ENCODE results near the gene LIPJ. TPM values are rescaled to one million over a fixed set of nuclear protein-coding genes. Genes with fewer than 3 reads are reported as not detected.

Gene LIPJ
- total RNA-seq, 4 donors from 2014 or later = 0.09 to 0.15 TPM; not detected in 2

GRCh38 chr10:88620441-88620840 is 33.9 kb downstream of the LIPJ start:
- in situ Hi-C loops (cut with MboI; ENCODE audit: low sequenced_read_pairs in 4 of 4) = no loop called here
- Histone ChIP-seq H3K27ac (no peak overlapping the region), H3K27me3 (no peaks in the 10 kb centered on the region), H3K4me1 (no peaks in the 10 kb centered on the region), H3K4me3 (no peak overlapping the region), H3K36me3 (no peaks in the 10 kb centered on the region), H3K9me3 (no peaks in the 10 kb centered on the region)
- DNase-seq (no peak), ATAC-seq (no peak)
- TF ChIP-seq POLR2A (IDR thresholded peaks at IDR 0.05) = no peak
- no peak for TF ChIP-seq CTCF (IDR thresholded peaks at IDR 0.05 in 4 of 5, conservative IDR thresholded peaks at IDR 0.05 in 1 of 5)
- intact Hi-C loops (cut with DNase I; ENCODE audit: low total_unique reads) = no loop called here

- intact Hi-C loops (cut with DNase I; ENCODE audit: low total_unique reads) = no loop called here
- no peaks in the 10 kb centered on the region for H3K4me1 ChIP-seq
- no peak for DNase-seq
- H3K27me3 ChIP-seq = no peaks in the 10 kb centered on the region
- H3K36me3 ChIP-seq = no peaks in the 10 kb centered on the region
- H3K9me3 ChIP-seq = no peaks in the 10 kb centered on the region
- ATAC-seq = no peak
- no peak for TF ChIP-seq CTCF (IDR thresholded peaks at IDR 0.05 in 4 of 5, conservative IDR thresholded peaks at IDR 0.05 in 1 of 5)
- TF ChIP-seq POLR2A (IDR thresholded peaks at IDR 0.05) = no peak
- H3K27ac ChIP-seq = no peak overlapping the region
- in situ Hi-C loops (cut with MboI; ENCODE audit: low sequenced_read_pairs in 4 of 4) = no loop called here
- no peak overlapping the region for H3K4me3 ChIP-seq
Observed at GRCh38 chr10:88623835-88624234, 37.3 kb downstream of the LIPJ start.

- in situ Hi-C loops (cut with MboI; ENCODE audit: low sequenced_read_pairs in 4 of 4) (no loop called here), intact Hi-C loops (cut with DNase I; ENCODE audit: low total_unique reads) (no loop called here)
- Histone ChIP-seq H3K27me3 (no peaks in the 10 kb centered on the region), H3K9me3 (no peaks in the 10 kb centered on the region), H3K4me1 (no peaks in the 10 kb centered on the region), H3K36me3 (no peaks in the 10 kb centered on the region), H3K4me3 (no peak overlapping the region), H3K27ac (no peak overlapping the region)
- TF ChIP-seq POLR2A (IDR thresholded peaks at IDR 0.05) (no peak), CTCF (IDR thresholded peaks at IDR 0.05 in 4 of 5, conservative IDR thresholded peaks at IDR 0.05 in 1 of 5) (no peak)
- DNase-seq (no peak), ATAC-seq (no peak)
Observed at GRCh38 chr10:88624840-88625239, 38.3 kb downstream of the LIPJ start.

- in situ Hi-C loops (cut with MboI; ENCODE audit: low sequenced_read_pairs in 4 of 4) (no loop called here), intact Hi-C loops (cut with DNase I; ENCODE audit: low total_unique reads) (no loop called here)
- TF ChIP-seq POLR2A (IDR thresholded peaks at IDR 0.05) (no peak), CTCF (IDR thresholded peaks at IDR 0.05 in 4 of 5, conservative IDR thresholded peaks at IDR 0.05 in 1 of 5) (no peak)
- Histone ChIP-seq H3K36me3 (no peaks in the 10 kb centered on the region), H3K4me3 (no peak overlapping the region), H3K27ac (no peak overlapping the region), H3K4me1 (no peaks in the 10 kb centered on the region), H3K9me3 (peaks cover 0 to 4% (median 0%) of the 10 kb centered on the region in 3 donors), H3K27me3 (no peaks in the 10 kb centered on the region)
- DNase-seq (no peak), ATAC-seq (no peak)
Observed at GRCh38 chr10:88640186-88640585, 53.6 kb downstream of the LIPJ start.

- ATAC-seq (no peak), DNase-seq (no peak)
- no peaks in the 10 kb centered on the region for H3K27me3 ChIP-seq
- intact Hi-C loops (cut with DNase I; ENCODE audit: low total_unique reads) (no loop called here), in situ Hi-C loops (cut with MboI; ENCODE audit: low sequenced_read_pairs in 4 of 4) (no loop called here)
- peaks cover 0 to 4% (median 0%) of the 10 kb centered on the region in 3 donors for H3K9me3 ChIP-seq
- H3K4me3 ChIP-seq = no peak overlapping the region
- H3K36me3 ChIP-seq = no peaks in the 10 kb centered on the region
- H3K27ac ChIP-seq = no peak overlapping the region
- no peaks in the 10 kb centered on the region for H3K4me1 ChIP-seq
- no peak for TF ChIP-seq POLR2A (IDR thresholded peaks at IDR 0.05)
- no peak for TF ChIP-seq CTCF (IDR thresholded peaks at IDR 0.05 in 4 of 5, conservative IDR thresholded peaks at IDR 0.05 in 1 of 5)
Observed at GRCh38 chr10:88642209-88642608, 55.6 kb downstream of the LIPJ start.

All from gastrocnemius medialis (tissue), 4 donors.